ENCODE data around the gene PRSS38.

PRSS38 gene

GRCh38 chr1:227883641-227884301 lies 68.3 kb downstream of the PRSS38 start:
- Mint-ChIP-seq H3K9me3 (no peaks in the 10 kb centered on the region), H3K4me3 (no peak overlapping the region), H3K4me1 (ENCODE audit: low read depth in 2 of 2) (peaks cover 17% of the 10 kb centered on the region in 2 donors), H3K36me3 (ENCODE audit: insufficient read depth) (peaks cover 3% of the 10 kb centered on the region), H3K27ac (no peak overlapping the region), H3K27me3 (no peaks in the 10 kb centered on the region)
- ATAC-seq (replicated peaks), result no peak
- no peak for DNase-seq

GRCh38 chr1:227884370-227885134 lies 69.1 kb downstream of the PRSS38 start:
- H3K4me3 Mint-ChIP-seq, result peak overlapping the region; percentile 31 to 79
- H3K27me3 Mint-ChIP-seq, result no peaks in the 10 kb centered on the region
- no peak for DNase-seq
- H3K4me1 Mint-ChIP-seq (ENCODE audit: low read depth in 2 of 2), result peaks cover 17 to 20% of the 10 kb centered on the region in 2 donors
- no peaks in the 10 kb centered on the region for H3K9me3 Mint-ChIP-seq
- ATAC-seq (replicated peaks), result no peak
- H3K27ac Mint-ChIP-seq, result peak overlapping the region in 1 of 2 donors; percentile 87
- peaks cover 3% of the 10 kb centered on the region for H3K36me3 Mint-ChIP-seq (ENCODE audit: insufficient read depth)

- no peaks in the 10 kb centered on the region for H3K9me3 Mint-ChIP-seq
- ATAC-seq (replicated peaks) (peak; percentile 75), DNase-seq (peak in 2 of 3 experiments; percentile 21 to 23)
- H3K4me3 Mint-ChIP-seq, result peak overlapping the region; percentile 64 to 79
- H3K27ac Mint-ChIP-seq, result peak overlapping the region; percentile 78 to 87
- H3K27me3 Mint-ChIP-seq, result no peaks in the 10 kb centered on the region
- peaks cover 17 to 23% of the 10 kb centered on the region in 2 donors for H3K4me1 Mint-ChIP-seq (ENCODE audit: low read depth in 2 of 2)
- H3K36me3 Mint-ChIP-seq (ENCODE audit: insufficient read depth), result no peaks in the 10 kb centered on the region
Observed at GRCh38 chr1:227885135-227885647, 69.7 kb downstream of the PRSS38 start.

GRCh38 chr1:227885648-227886502 lies 70.4 kb downstream of the PRSS38 start:
- Mint-ChIP-seq H3K36me3 (ENCODE audit: insufficient read depth) (no peaks in the 10 kb centered on the region), H3K27me3 (no peaks in the 10 kb centered on the region), H3K27ac (peak overlapping the region; percentile 78 to 87), H3K4me3 (peak overlapping the region; percentile 64 to 79), H3K4me1 (ENCODE audit: low read depth in 2 of 2) (peaks cover 17 to 26% of the 10 kb centered on the region in 2 donors), H3K9me3 (no peaks in the 10 kb centered on the region)
- ATAC-seq (replicated peaks), result peak; percentile 27
- peak in 1 of 3 experiments; percentile 2 for DNase-seq

GRCh38 chr1:227886503-227886961 lies 71.1 kb downstream of the PRSS38 start:
- Mint-ChIP-seq H3K27me3 (no peaks in the 10 kb centered on the region), H3K9me3 (no peaks in the 10 kb centered on the region)

GRCh38 chr1:227886993-227887696 lies 71.7 kb downstream of the PRSS38 start:
- Mint-ChIP-seq H3K9me3 (no peaks in the 10 kb centered on the region), H3K27me3 (no peaks in the 10 kb centered on the region), H3K36me3 (ENCODE audit: insufficient read depth) (no peaks in the 10 kb centered on the region), H3K4me3 (peak overlapping the region; percentile 55 to 64), H3K27ac (peak overlapping the region in 1 of 2 donors; percentile 87), H3K4me1 (ENCODE audit: low read depth in 2 of 2) (peaks cover 17 to 26% of the 10 kb centered on the region in 2 donors)
- peak; percentile 26 for ATAC-seq (replicated peaks)
- peak in 1 of 3 experiments; percentile 1 for DNase-seq

More at GRCh38 chr1:227886503-227886961, 71.1 kb downstream of the PRSS38 start:
- peaks cover 17 to 26% of the 10 kb centered on the region in 2 donors for H3K4me1 Mint-ChIP-seq (ENCODE audit: low read depth in 2 of 2)
- ATAC-seq (replicated peaks), result no peak
- no peak for DNase-seq
- peak overlapping the region; percentile 55 to 64 for H3K4me3 Mint-ChIP-seq
- H3K27ac Mint-ChIP-seq, result peak overlapping the region in 1 of 2 donors; percentile 87
- H3K36me3 Mint-ChIP-seq (ENCODE audit: insufficient read depth), result no peaks in the 10 kb centered on the region

- DNase-seq (no peak), ATAC-seq (replicated peaks) (peak; percentile 29)
- Mint-ChIP-seq H3K4me3 (peak overlapping the region; percentile 38 to 73), H3K4me1 (ENCODE audit: low read depth in 2 of 2) (peaks cover 21 to 24% of the 10 kb centered on the region in 2 donors), H3K27me3 (no peaks in the 10 kb centered on the region), H3K27ac (peak overlapping the region in 1 of 2 donors; percentile 65), H3K9me3 (no peaks in the 10 kb centered on the region), H3K36me3 (ENCODE audit: insufficient read depth) (no peaks in the 10 kb centered on the region)
Observed at GRCh38 chr1:227887697-227888403, 72.4 kb downstream of the PRSS38 start.

GRCh38 chr1:227888404-227889046 lies 73.0 kb downstream of the PRSS38 start:
- Mint-ChIP-seq H3K4me3 (peak overlapping the region in 1 of 2 donors; percentile 73), H3K27ac (peak overlapping the region in 1 of 2 donors; percentile 41)

GRCh38 chr1:227889047-227889862 lies 73.8 kb downstream of the PRSS38 start:
- no peaks in the 10 kb centered on the region for H3K9me3 Mint-ChIP-seq
- peak overlapping the region; percentile 41 to 85 for H3K27ac Mint-ChIP-seq
- no peak for DNase-seq
- H3K36me3 Mint-ChIP-seq (ENCODE audit: insufficient read depth), result no peaks in the 10 kb centered on the region
- no peaks in the 10 kb centered on the region for H3K27me3 Mint-ChIP-seq
- no peak overlapping the region for H3K4me3 Mint-ChIP-seq
- ATAC-seq (replicated peaks), result no peak
- peaks cover 21 to 24% of the 10 kb centered on the region in 2 donors for H3K4me1 Mint-ChIP-seq (ENCODE audit: low read depth in 2 of 2)

More at GRCh38 chr1:227888404-227889046, 73.0 kb downstream of the PRSS38 start:
- ATAC-seq (replicated peaks), result no peak
- DNase-seq, result peak in 1 of 3 experiments; percentile 0
- Mint-ChIP-seq H3K27me3 (no peaks in the 10 kb centered on the region), H3K9me3 (no peaks in the 10 kb centered on the region), H3K4me1 (ENCODE audit: low read depth in 2 of 2) (peaks cover 21 to 24% of the 10 kb centered on the region in 2 donors), H3K36me3 (ENCODE audit: insufficient read depth) (no peaks in the 10 kb centered on the region)

GRCh38 chr1:227889863-227890405 lies 74.5 kb downstream of the PRSS38 start:
- no peak for ATAC-seq (replicated peaks)
- H3K27me3 Mint-ChIP-seq, result no peaks in the 10 kb centered on the region
- no peaks in the 10 kb centered on the region for H3K9me3 Mint-ChIP-seq
- H3K4me1 Mint-ChIP-seq (ENCODE audit: low read depth in 2 of 2), result peaks cover 17 to 23% of the 10 kb centered on the region in 2 donors
- H3K4me3 Mint-ChIP-seq, result no peak overlapping the region
- H3K36me3 Mint-ChIP-seq (ENCODE audit: insufficient read depth), result no peaks in the 10 kb centered on the region
- H3K27ac Mint-ChIP-seq, result peak overlapping the region in 1 of 2 donors; percentile 85
- no peak for DNase-seq
